CD8-positive, alpha-beta memory T cell (primary cell): Measurements from ENCODE around the gene LAG3. TPM values are rescaled to one million over a fixed set of nuclear protein-coding genes. Genes with fewer than 3 reads are reported as not detected.

Experiments used
- CTCF ChIA-PET: fragments of 350-600 bp; sonication (Branson Sonifier 250); formaldehyde crosslinking; loops from one replicate; lab custom pipeline; 2021; ENCODE audit warnings: antibody characterized with exemption; lab: Charles Lee
- POLR2A ChIA-PET: fragments of 350-600 bp; sonication (Branson Sonifier 250); formaldehyde crosslinking; loops from one replicate; lab custom pipeline; 2021; ENCODE audit warnings: antibody characterized with exemption; lab: Charles Lee
- DNase-seq, 5 donors: peaks; one replicate each; pipeline versions ENCODE4 v3.0.0 to v3.0.0-alpha.2; 2020 to 2022; ENCODE audit warnings: mixed read lengths in 1 of 5
- H3K27ac ChIP-seq: one replicate; pipeline ENCODE4 v1.7.0; 2013; ENCODE audit warnings: low read depth, mild to moderate bottlenecking, low read length, moderate library complexity
- H3K27me3 ChIP-seq: 2 replicates; pipeline ENCODE4 v1.7.0; 2013; ENCODE audit warnings: low read length, mild to moderate bottlenecking; ENCODE audit not compliant: insufficient read depth, poor library complexity, severe bottlenecking
- H3K36me3 ChIP-seq: 2 replicates; pipeline ENCODE4 v1.7.0; 2013; ENCODE audit warnings: mild to moderate bottlenecking, low read length, moderate library complexity; ENCODE audit not compliant: insufficient read depth
- H3K4me1 ChIP-seq: 2 replicates; pipeline ENCODE4 v1.7.0; 2013; ENCODE audit warnings: mild to moderate bottlenecking, low read length, moderate library complexity; ENCODE audit not compliant: insufficient read depth
- H3K4me3 ChIP-seq: 2 replicates; pipeline ENCODE4 v1.7.0; 2013; ENCODE audit warnings: mild to moderate bottlenecking, low read length
- H3K9me3 ChIP-seq: 2 replicates; pipeline ENCODE4 v1.7.0; 2013; ENCODE audit warnings: mild to moderate bottlenecking, low read length
- H3K27ac Mint-ChIP-seq, 8 donors: one replicate each; pipeline ENCODE4 v1.8.0; 2020 to 2021; ENCODE audit warnings: mixed read lengths in 8 of 8, mild to moderate bottlenecking in 6 of 8, inconsistent platforms in 3 of 8, moderate library complexity in 3 of 8
- H3K27me3 Mint-ChIP-seq, 2 donors: one replicate each; pipeline ENCODE4 v1.8.0; 2020 to 2021; ENCODE audit warnings: mixed read lengths in 2 of 2, mild to moderate bottlenecking in 1 of 2, moderate library complexity in 1 of 2
- H3K36me3 Mint-ChIP-seq, 3 donors: one replicate each; pipeline ENCODE4 v1.8.0; 2020 to 2021; ENCODE audit warnings: mixed read lengths in 3 of 3, inconsistent platforms in 1 of 3, mild to moderate bottlenecking in 1 of 3
- H3K4me1 Mint-ChIP-seq, 3 donors: one replicate each; pipeline ENCODE4 v1.8.0; 2020 to 2021; ENCODE audit warnings: mixed read lengths in 3 of 3, inconsistent platforms in 1 of 3, mild to moderate bottlenecking in 1 of 3
- H3K4me3 Mint-ChIP-seq, 7 donors: one replicate each; pipeline ENCODE4 v1.8.0; 2020 to 2021; ENCODE audit warnings: mixed read lengths in 7 of 7, mild to moderate bottlenecking in 6 of 7, moderate library complexity in 4 of 7, inconsistent platforms in 2 of 7
- H3K9me3 Mint-ChIP-seq, 5 donors: one replicate each; pipeline ENCODE4 v1.8.0; 2020 to 2022; ENCODE audit warnings: mixed read lengths in 5 of 5, mild to moderate bottlenecking in 3 of 5, moderate library complexity in 2 of 5, inconsistent platforms in 1 of 5
- polyA plus RNA-seq: library from polyadenylated mRNA; unstranded; fragments of 300-500 nt; fragmentation: Illumina TruSeq; gene quantifications from one replicate; pipeline ENCODE4 v1.2.3, GENCODE V29; 2021
- total RNA-seq, 2 experiments: library from RNA; stranded (reverse); gene quantifications; one replicate each; pipeline ENCODE4 v1.2.3, GENCODE V29; 2021

The LAG3 gene
- total and polyA plus RNA-seq, 3 experiments from 2014 or later, result 37.3 to 245 (median 236) TPM

DNA sequence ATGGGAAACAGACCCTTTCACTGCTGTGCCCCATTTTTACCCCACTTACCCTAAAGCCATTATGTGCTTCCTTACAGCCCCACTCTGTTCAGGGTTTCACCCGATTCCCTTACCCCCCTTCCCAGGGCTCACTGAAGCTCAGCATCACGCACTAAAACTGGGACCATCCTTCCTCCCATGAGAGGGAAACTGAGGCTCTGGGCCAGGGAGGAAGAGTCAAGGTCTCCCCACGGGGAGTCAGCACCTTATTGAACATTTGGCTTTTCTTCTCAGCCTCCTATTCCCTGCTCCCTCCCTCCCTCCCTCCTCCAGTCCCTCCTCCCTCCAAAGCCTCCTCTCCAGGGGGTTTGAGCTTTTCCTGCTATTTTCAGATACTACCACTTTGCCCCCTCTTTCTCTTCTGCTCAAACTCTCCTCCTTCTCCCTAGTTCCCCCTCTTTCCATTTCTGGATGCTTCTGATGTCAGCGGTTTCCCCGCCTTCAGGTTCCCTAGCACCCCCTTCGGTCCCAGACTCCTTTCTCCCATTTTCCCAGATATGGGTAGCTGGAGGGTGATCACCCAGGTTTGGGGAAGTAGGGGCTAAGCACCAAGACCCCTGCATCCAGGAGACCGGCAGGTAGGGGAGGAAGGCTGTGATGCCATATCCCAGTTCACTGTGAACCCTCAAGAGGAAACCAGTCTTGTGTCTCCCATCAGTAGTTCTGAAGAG lies 50.3 kb downstream of the LAG3 start:
- DNase-seq, result no peak
- peaks cover 9 to 21% (median 17%) of the 10 kb centered on the region in 3 donors for H3K4me1 Mint-ChIP-seq
- Histone ChIP-seq H3K36me3 (peaks cover 4% of the 10 kb centered on the region), H3K9me3 (no peaks in the 10 kb centered on the region), H3K27me3 (peaks cover 23% of the 10 kb centered on the region), H3K4me3 (no peak overlapping the region), H3K27ac (no peak overlapping the region), H3K4me1 (peaks cover 13% of the 10 kb centered on the region)
- H3K27ac Mint-ChIP-seq, result no peak overlapping the region
- H3K4me3 Mint-ChIP-seq, result peak overlapping the region in 1 of 7 donors; percentile 55
- POLR2A ChIA-PET, result no interaction called here
- no peaks in the 10 kb centered on the region for H3K36me3 Mint-ChIP-seq
- peaks cover 26 to 57% of the 10 kb centered on the region in 2 donors for H3K27me3 Mint-ChIP-seq
- CTCF ChIA-PET, result interaction anchor here (1.1 to 5.2 kb wide), 5 partner anchors 12 to 70 kb away, joined by 3 to 39 read pairs (median 6); partner anchors contain the start of genes MLF2 and PTMS
- H3K9me3 Mint-ChIP-seq, result no peaks in the 10 kb centered on the region

- peaks cover 26 to 62% of the 10 kb centered on the region in 2 donors for H3K27me3 Mint-ChIP-seq
- POLR2A ChIA-PET, result interaction anchor here (0.5 kb wide), 1 partner anchor 337 kb away, joined by 12 read pairs; no protein-coding TSS in a partner anchor
- DNase-seq, result no peak
Measured at GRCh38 chr12:6823182-6824084, 51.1 kb downstream of the LAG3 start.

GRCh38 chr12:6824085-6824775 lies 51.9 kb downstream of the LAG3 start:
- peaks cover 16 to 31% (median 21%) of the 10 kb centered on the region in 3 donors for H3K4me1 Mint-ChIP-seq
- H3K27ac ChIP-seq, result no peak overlapping the region
- POLR2A ChIA-PET, result no interaction called here
- H3K4me1 ChIP-seq, result peaks cover 13% of the 10 kb centered on the region
- H3K36me3 Mint-ChIP-seq, result peaks cover 0 to 5% (median 0%) of the 10 kb centered on the region in 3 donors
- no peak overlapping the region for H3K4me3 ChIP-seq
- CTCF ChIA-PET, result interaction anchor here (0.9 to 5.8 kb wide), 10 partner anchors 11 to 210 kb away, joined by 3 to 39 read pairs (median 3); partner anchors contain the start of genes COPS7A, MLF2 and SPSB2
- H3K27me3 ChIP-seq, result peaks cover 23% of the 10 kb centered on the region
- no peaks in the 10 kb centered on the region for H3K9me3 Mint-ChIP-seq
- no peak overlapping the region for H3K27ac Mint-ChIP-seq
- H3K4me3 Mint-ChIP-seq, result no peak overlapping the region
- H3K27me3 Mint-ChIP-seq, result peaks cover 26 to 67% of the 10 kb centered on the region in 2 donors
- no peak for DNase-seq
- H3K9me3 ChIP-seq, result no peaks in the 10 kb centered on the region
- no peaks in the 10 kb centered on the region for H3K36me3 ChIP-seq

More at GRCh38 chr12:6823182-6824084, 51.1 kb downstream of the LAG3 start:
- Mint-ChIP-seq H3K36me3 (no peaks in the 10 kb centered on the region), H3K9me3 (no peaks in the 10 kb centered on the region), H3K27ac (peak overlapping the region in 1 of 8 donors; percentile 32), H3K4me1 (peaks cover 16 to 26% (median 19%) of the 10 kb centered on the region in 3 donors), H3K4me3 (peak overlapping the region in 1 of 7 donors; percentile 55)
- peaks cover 13% of the 10 kb centered on the region for H3K4me1 ChIP-seq
- CTCF ChIA-PET, result interaction anchor here (1.2 to 5.2 kb wide), 5 partner anchors 12 to 209 kb away, joined by 3 to 39 read pairs (median 3); partner anchors contain the start of genes PTMS and SPSB2
- no peak overlapping the region for H3K27ac ChIP-seq
- no peaks in the 10 kb centered on the region for H3K36me3 ChIP-seq
- H3K4me3 ChIP-seq, result no peak overlapping the region
- no peaks in the 10 kb centered on the region for H3K9me3 ChIP-seq
- H3K27me3 ChIP-seq, result peaks cover 23% of the 10 kb centered on the region

DNA sequence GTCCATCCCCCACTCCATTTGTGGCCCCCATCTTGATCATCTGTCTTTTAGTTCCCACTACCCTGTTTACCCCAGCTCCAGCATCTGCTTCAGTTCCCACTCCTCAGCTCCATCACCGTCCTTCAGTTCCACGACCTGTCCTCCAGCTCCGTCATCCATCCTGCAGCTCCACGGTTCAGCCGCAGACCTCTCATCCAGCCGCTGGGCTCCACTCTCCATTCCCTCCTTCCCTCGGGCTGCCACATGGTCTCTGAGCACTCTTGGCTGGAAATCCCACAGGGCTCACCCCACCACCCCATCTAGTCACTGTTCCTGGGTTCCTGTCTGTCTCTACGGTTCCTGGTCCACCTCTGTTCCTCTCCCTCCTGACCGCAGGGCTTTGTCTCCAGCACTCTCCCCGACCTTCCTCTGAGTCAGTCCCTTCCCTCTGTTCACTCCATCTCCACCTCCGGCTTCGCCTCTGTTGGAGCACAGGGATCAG lies 52.6 kb downstream of the LAG3 start:
- no peak overlapping the region for H3K4me3 ChIP-seq
- H3K4me1 ChIP-seq, result peaks cover 18% of the 10 kb centered on the region
- DNase-seq, result no peak
- Mint-ChIP-seq H3K27ac (peak overlapping the region in 1 of 8 donors; percentile 17), H3K36me3 (peaks cover 0 to 5% (median 0%) of the 10 kb centered on the region in 3 donors), H3K4me3 (no peak overlapping the region), H3K27me3 (peaks cover 26 to 68% of the 10 kb centered on the region in 2 donors), H3K4me1 (peaks cover 20 to 36% (median 24%) of the 10 kb centered on the region in 3 donors), H3K9me3 (no peaks in the 10 kb centered on the region)
- ChIA-PET CTCF (interaction anchor here (0.6 to 5.8 kb wide), 16 partner anchors 10 to 271 kb away, joined by 3 to 39 read pairs (median 3); partner anchors contain the start of genes CDCA3, COPS7A, MLF2 and SPSB2), POLR2A (interaction anchor here (0.5 to 0.6 kb wide), 2 partner anchors 30 to 227 kb away, joined by 4 to 8 read pairs; no protein-coding TSS in a partner anchor)
- peaks cover 25% of the 10 kb centered on the region for H3K27me3 ChIP-seq
- H3K27ac ChIP-seq, result no peak overlapping the region
- no peaks in the 10 kb centered on the region for H3K9me3 ChIP-seq
- H3K36me3 ChIP-seq, result no peaks in the 10 kb centered on the region

GRCh38 chr12:6825398-6826124 lies 53.2 kb downstream of the LAG3 start:
- ChIA-PET POLR2A (interaction anchor here (0.5 to 0.6 kb wide), 2 partner anchors 31 to 228 kb away, joined by 4 to 8 read pairs; no protein-coding TSS in a partner anchor), CTCF (interaction anchor here (0.6 to 5.8 kb wide), 22 partner anchors 9 to 271 kb away, joined by 3 to 39 read pairs (median 3); partner anchors contain the start of genes CDCA3, COPS7A, LAG3 and MLF2)
- no peak overlapping the region for H3K4me3 ChIP-seq
- no peaks in the 10 kb centered on the region for H3K36me3 ChIP-seq
- no peaks in the 10 kb centered on the region for H3K9me3 ChIP-seq
- no peak overlapping the region for H3K27ac ChIP-seq
- no peaks in the 10 kb centered on the region for H3K9me3 Mint-ChIP-seq
- DNase-seq, result peak; percentile 62 to 80 (median 71)
- peaks cover 26 to 68% of the 10 kb centered on the region in 2 donors for H3K27me3 Mint-ChIP-seq
- H3K4me1 Mint-ChIP-seq, result peaks cover 20 to 36% (median 24%) of the 10 kb centered on the region in 3 donors
- H3K4me1 ChIP-seq, result peaks cover 18% of the 10 kb centered on the region
- H3K4me3 Mint-ChIP-seq, result peak overlapping the region in 1 of 7 donors; percentile 70
- H3K36me3 Mint-ChIP-seq, result peaks cover 0 to 5% (median 0%) of the 10 kb centered on the region in 3 donors
- H3K27ac Mint-ChIP-seq, result no peak overlapping the region
- peaks cover 25% of the 10 kb centered on the region for H3K27me3 ChIP-seq

GRCh38 chr12:6826125-6826733 lies 53.9 kb downstream of the LAG3 start:
- no peak overlapping the region for H3K4me3 ChIP-seq
- Mint-ChIP-seq H3K27ac (peak overlapping the region in 1 of 8 donors; percentile 41), H3K9me3 (no peaks in the 10 kb centered on the region), H3K27me3 (peaks cover 30 to 66% of the 10 kb centered on the region in 2 donors), H3K36me3 (peaks cover 0 to 9% (median 0%) of the 10 kb centered on the region in 3 donors), H3K4me3 (peak overlapping the region in 1 of 7 donors; percentile 70), H3K4me1 (peaks cover 19 to 31% (median 20%) of the 10 kb centered on the region in 3 donors)
- no peak overlapping the region for H3K27ac ChIP-seq
- no peak for DNase-seq
- H3K4me1 ChIP-seq, result peaks cover 11% of the 10 kb centered on the region
- ChIA-PET POLR2A (no interaction called here), CTCF (interaction anchor here (0.7 to 5.8 kb wide), 10 partner anchors 9 to 260 kb away, joined by 3 to 39 read pairs (median 5); partner anchors contain the start of genes CDCA3, LAG3, MLF2 and USP5)
- H3K36me3 ChIP-seq, result no peaks in the 10 kb centered on the region
- H3K9me3 ChIP-seq, result no peaks in the 10 kb centered on the region
- peaks cover 25% of the 10 kb centered on the region for H3K27me3 ChIP-seq
